GM12891 (cell line): ENCODE data around the gene PKP1.

Experiments used
- PAX5 ChIP-seq: IDR thresholded peaks from 2 replicates; pipeline ENCODE4 v1.6.1; 2011; ENCODE audit warnings: low read length, moderate library complexity, mild to moderate bottlenecking; ENCODE audit not compliant: insufficient read depth, severe bottlenecking
- POLR2A ChIP-seq: IDR thresholded peaks from 2 replicates; pipeline ENCODE4 v1.6.1; 2011; ENCODE audit warnings: low read depth, low read length, control low read depth
- POLR2AphosphoS5 ChIP-seq: IDR thresholded peaks from 2 replicates; pipeline ENCODE4 v1.6.1; 2011; ENCODE audit warnings: low read depth, low read length, control low read depth
- POU2F2 ChIP-seq: IDR thresholded peaks from 2 replicates; pipeline ENCODE4 v1.6.1; 2011; ENCODE audit warnings: low read depth, mild to moderate bottlenecking, control low read depth, low read length, moderate library complexity
- SPI1 ChIP-seq: IDR thresholded peaks from 2 replicates; pipeline ENCODE4 v1.6.1; 2011; ENCODE audit warnings: low read depth, low read length, control low read depth
- TAF1 ChIP-seq: IDR thresholded peaks from 2 replicates; pipeline ENCODE4 v1.6.1; 2011; ENCODE audit warnings: low read depth, low read length, control low read depth

GRCh38 chr1:201374364-201374763 is 91.1 kb downstream of the PKP1 start:
- TF ChIP-seq POLR2AphosphoS5, result no peak
- no peak for TF ChIP-seq TAF1
- no peak for TF ChIP-seq POLR2A
- TF ChIP-seq SPI1, result no peak
- no peak for TF ChIP-seq PAX5
- TF ChIP-seq POU2F2, result no peak
